Neural cell (in vitro differentiated cells): ENCODE measurements around the gene CYSRT1. TPM values are rescaled to one million over a fixed set of nuclear protein-coding genes. Genes with fewer than 3 reads are reported as not detected.

ENCODE experiments used
- H2AFZ ChIP-seq: fragments of 200-600, 300-800 bp; sonication (generic), shearing (Covaris generic); 2 replicates; pipeline ENCODE4 v1.6.0; 2014; ENCODE audit warnings: low read depth, mild to moderate bottlenecking, antibody characterized with exemption, low read length, moderate library complexity
- H3F3A ChIP-seq: fragments of 200-600 bp; shearing (Covaris generic); 2 replicates; pipeline ENCODE4 v1.6.1; 2016; ENCODE audit warnings: mild to moderate bottlenecking, moderate library complexity, mixed read lengths, antibody characterized with exemption, low read length; ENCODE audit not compliant: insufficient read depth, poor library complexity, severe bottlenecking
- H3K27ac ChIP-seq: fragments of 200-600, 300-800 bp; sonication (generic), shearing (Covaris generic); 2 replicates; pipeline ENCODE4 v1.5.1; 2014; ENCODE audit warnings: mild to moderate bottlenecking, low read length, moderate library complexity
- H3K27me3 ChIP-seq: fragments of 300-800, 200-600 bp; sonication (generic), shearing (Covaris generic); 2 replicates; pipeline ENCODE4 v1.6.0; 2014; ENCODE audit warnings: mild to moderate bottlenecking, low read depth, low read length, moderate library complexity; ENCODE audit not compliant: insufficient read depth
- H3K36me3 ChIP-seq: fragments of 300-800, 200-600 bp; sonication (generic), shearing (Covaris generic); 2 replicates; pipeline ENCODE4 v1.5.1; 2014; ENCODE audit warnings: mild to moderate bottlenecking, antibody characterized with exemption, low read length, moderate library complexity; ENCODE audit not compliant: insufficient read depth
- H3K4me2 ChIP-seq: fragments of 300-800, 200-600 bp; sonication (generic), shearing (Covaris generic); 2 replicates; pipeline ENCODE4 v1.6.0; 2014; ENCODE audit warnings: mild to moderate bottlenecking, low read length
- H3K4me3 ChIP-seq: fragments of 300-800, 200-600 bp; sonication (generic), shearing (Covaris generic); 2 replicates; pipeline ENCODE4 v1.5.1; 2014; ENCODE audit warnings: mild to moderate bottlenecking, low read length, moderate library complexity
- H3K79me2 ChIP-seq: fragments of 200-600 bp; shearing (Covaris generic); replicated peaks from 2 replicates; pipeline ENCODE4 v1.6.0; 2014; ENCODE audit warnings: mild to moderate bottlenecking, low read length, moderate library complexity; ENCODE audit not compliant: insufficient read depth
- H3K9ac ChIP-seq: fragments of 300-800, 200-600 bp; sonication (generic), shearing (Covaris generic); 2 replicates; pipeline ENCODE4 v1.6.1; 2016; ENCODE audit warnings: mild to moderate bottlenecking, low read length, mixed read lengths
- H3K9me2 ChIP-seq: fragments of 200-600 bp; shearing (Covaris generic); 2 replicates; pipeline ENCODE4 v1.6.1; 2016; ENCODE audit warnings: mild to moderate bottlenecking, low read length, mixed read lengths; ENCODE audit not compliant: insufficient read depth
- H3K9me3 ChIP-seq: fragments of 200-600, 300-800 bp; sonication (generic), shearing (Covaris generic); 2 replicates; pipeline ENCODE4 v1.6.1; 2016; ENCODE audit warnings: mild to moderate bottlenecking, mixed run types, low read length, moderate library complexity, mixed read lengths
- H4K20me1 ChIP-seq: fragments of 200-600 bp; shearing (Covaris generic); 2 replicates; pipeline ENCODE4 v1.6.1; 2016; ENCODE audit warnings: mild to moderate bottlenecking, mixed run types; ENCODE audit not compliant: insufficient read depth
- EP300 ChIP-seq: fragments of 450-650 bp; conservative IDR thresholded peaks from 2 replicates; pipeline ENCODE4 v1.6.1; 2014; ENCODE audit warnings: antibody characterized with exemption, mild to moderate bottlenecking, moderate library complexity; ENCODE audit not compliant: poor library complexity, severe bottlenecking
- EZH2 ChIP-seq: fragments of 200-600, 300-800 bp; shearing (Covaris generic), sonication (generic); IDR thresholded peaks from 2 replicates; pipeline ENCODE4 v1.6.1; 2014; ENCODE audit warnings: antibody characterized with exemption, low read length, borderline replicate concordance, mild to moderate bottlenecking; ENCODE audit not compliant: insufficient read depth, poor library complexity, severe bottlenecking
- MXI1 ChIP-seq: fragments of 450-650 bp; conservative IDR thresholded peaks from 2 replicates; pipeline ENCODE4 v1.6.1; 2014; ENCODE audit warnings: antibody characterized with exemption, mild to moderate bottlenecking; ENCODE audit not compliant: poor library complexity, severe bottlenecking
- POLR2AphosphoS5 ChIP-seq: IDR thresholded peaks from 2 replicates; pipeline ENCODE4 v1.6.1; 2012
- RAD21 ChIP-seq: fragments of 450-650 bp; conservative IDR thresholded peaks from 2 replicates; pipeline ENCODE4 v1.6.1; 2014; ENCODE audit warnings: antibody characterized with exemption, mild to moderate bottlenecking, moderate library complexity
- SMC3 ChIP-seq: fragments of 450-650 bp; conservative IDR thresholded peaks from 2 replicates; pipeline ENCODE4 v1.6.1; 2014; ENCODE audit warnings: antibody characterized with exemption, mild to moderate bottlenecking, moderate library complexity; ENCODE audit not compliant: poor library complexity
- TAF1 ChIP-seq: IDR thresholded peaks from 2 replicates; pipeline ENCODE4 v1.6.1; 2012; ENCODE audit warnings: low read depth
- polyA plus RNA-seq: library from polyadenylated mRNA; depleted of rRNA; stranded (reverse); fragments of >200 nt; gene quantifications from 2 replicates; pipeline ENCODE4 v1.2.3, GENCODE V29; 2014
- TF ChIP-seq, protein P1 (sequence below): IDR thresholded peaks from 2 replicates; pipeline ENCODE4 v1.6.1; 2012; ENCODE audit warnings: borderline replicate concordance
- TF ChIP-seq, protein P2 (sequence below): fragments of 450-650 bp; IDR thresholded peaks from 2 replicates; pipeline ENCODE4 v1.5.1; 2014; ENCODE audit warnings: antibody characterized with exemption, mild to moderate bottlenecking, moderate library complexity; ENCODE audit not compliant: poor library complexity, severe bottlenecking

CYSRT1 gene
- polyA plus RNA-seq, 1 donor from 2014 or later: 3.3 TPM

DNA sequence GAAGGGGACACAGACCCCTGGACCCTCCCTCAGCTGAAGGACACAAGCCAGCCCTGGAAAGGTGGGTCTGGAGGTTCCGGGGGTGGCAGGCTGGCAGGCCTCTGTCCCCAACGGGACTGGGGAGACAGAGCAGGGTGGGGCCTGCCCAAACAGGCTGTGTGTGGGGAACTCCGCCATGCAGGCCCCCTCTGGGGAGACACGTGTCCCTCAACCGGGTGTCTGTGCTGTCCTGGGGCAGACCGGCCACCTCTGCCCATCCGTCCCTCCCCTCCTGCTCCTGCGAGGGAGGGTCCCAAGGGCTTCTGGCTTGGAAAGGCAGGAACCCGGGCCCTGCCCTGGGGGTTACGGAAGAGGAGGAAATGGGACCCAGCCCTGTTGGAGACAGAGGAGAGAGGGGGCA, 7.1 kb downstream of the CYSRT1 start:
- Histone ChIP-seq H3K9me3 (no peaks in the 10 kb centered on the region), H3K4me3 (no peak overlapping the region), H3K27me3 (no peaks in the 10 kb centered on the region), H3K4me2 (no peak overlapping the region), H3K36me3 (no peaks in the 10 kb centered on the region), H3F3A (no peaks in the 10 kb centered on the region), H3K9me2 (no peaks in the 10 kb centered on the region), H4K20me1 (no peaks in the 10 kb centered on the region), H3K9ac (no peak overlapping the region), H2AFZ (no peak overlapping the region), H3K79me2 (no peaks in the 10 kb centered on the region), H3K27ac (no peak overlapping the region)
- TF ChIP-seq EP300 (no peak), EZH2 (no peak), TAF1 (no peak), MXI1 (no peak), POLR2AphosphoS5 (no peak), SMC3 (no peak)
- TF ChIP-seq, protein P1, sequence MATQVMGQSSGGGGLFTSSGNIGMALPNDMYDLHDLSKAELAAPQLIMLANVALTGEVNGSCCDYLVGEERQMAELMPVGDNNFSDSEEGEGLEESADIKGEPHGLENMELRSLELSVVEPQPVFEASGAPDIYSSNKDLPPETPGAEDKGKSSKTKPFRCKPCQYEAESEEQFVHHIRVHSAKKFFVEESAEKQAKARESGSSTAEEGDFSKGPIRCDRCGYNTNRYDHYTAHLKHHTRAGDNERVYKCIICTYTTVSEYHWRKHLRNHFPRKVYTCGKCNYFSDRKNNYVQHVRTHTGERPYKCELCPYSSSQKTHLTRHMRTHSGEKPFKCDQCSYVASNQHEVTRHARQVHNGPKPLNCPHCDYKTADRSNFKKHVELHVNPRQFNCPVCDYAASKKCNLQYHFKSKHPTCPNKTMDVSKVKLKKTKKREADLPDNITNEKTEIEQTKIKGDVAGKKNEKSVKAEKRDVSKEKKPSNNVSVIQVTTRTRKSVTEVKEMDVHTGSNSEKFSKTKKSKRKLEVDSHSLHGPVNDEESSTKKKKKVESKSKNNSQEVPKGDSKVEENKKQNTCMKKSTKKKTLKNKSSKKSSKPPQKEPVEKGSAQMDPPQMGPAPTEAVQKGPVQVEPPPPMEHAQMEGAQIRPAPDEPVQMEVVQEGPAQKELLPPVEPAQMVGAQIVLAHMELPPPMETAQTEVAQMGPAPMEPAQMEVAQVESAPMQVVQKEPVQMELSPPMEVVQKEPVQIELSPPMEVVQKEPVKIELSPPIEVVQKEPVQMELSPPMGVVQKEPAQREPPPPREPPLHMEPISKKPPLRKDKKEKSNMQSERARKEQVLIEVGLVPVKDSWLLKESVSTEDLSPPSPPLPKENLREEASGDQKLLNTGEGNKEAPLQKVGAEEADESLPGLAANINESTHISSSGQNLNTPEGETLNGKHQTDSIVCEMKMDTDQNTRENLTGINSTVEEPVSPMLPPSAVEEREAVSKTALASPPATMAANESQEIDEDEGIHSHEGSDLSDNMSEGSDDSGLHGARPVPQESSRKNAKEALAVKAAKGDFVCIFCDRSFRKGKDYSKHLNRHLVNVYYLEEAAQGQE: no peak

DNA sequence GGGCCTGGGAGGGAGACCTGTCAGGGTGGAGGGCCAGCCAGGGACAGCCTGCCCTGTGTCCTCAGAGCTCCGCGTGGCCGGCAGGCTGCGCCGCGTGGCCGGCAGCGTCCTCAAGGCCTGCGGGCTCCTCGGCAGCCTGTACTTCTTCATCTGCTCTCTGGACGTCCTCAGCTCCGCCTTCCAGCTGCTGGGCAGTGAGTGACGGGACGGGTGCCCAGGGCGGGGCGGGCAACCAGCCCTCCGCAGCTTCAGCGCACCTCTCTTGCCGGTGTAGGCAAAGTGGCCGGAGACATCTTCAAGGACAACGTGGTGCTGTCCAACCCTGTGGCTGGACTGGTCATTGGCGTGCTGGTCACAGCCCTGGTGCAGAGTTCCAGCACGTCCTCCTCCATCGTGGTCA, 7.5 kb downstream of the CYSRT1 start:
- H2AFZ ChIP-seq: no peak overlapping the region
- H3K9me3 ChIP-seq: no peaks in the 10 kb centered on the region
- no peaks in the 10 kb centered on the region for H3K9me2 ChIP-seq
- H3K27ac ChIP-seq: no peak overlapping the region
- H3K79me2 ChIP-seq: no peaks in the 10 kb centered on the region
- no peaks in the 10 kb centered on the region for H3K36me3 ChIP-seq
- no peak overlapping the region for H3K9ac ChIP-seq
- no peaks in the 10 kb centered on the region for H4K20me1 ChIP-seq
- no peaks in the 10 kb centered on the region for H3K27me3 ChIP-seq
- TF ChIP-seq RAD21: no peak
- TF ChIP-seq, protein P2, sequence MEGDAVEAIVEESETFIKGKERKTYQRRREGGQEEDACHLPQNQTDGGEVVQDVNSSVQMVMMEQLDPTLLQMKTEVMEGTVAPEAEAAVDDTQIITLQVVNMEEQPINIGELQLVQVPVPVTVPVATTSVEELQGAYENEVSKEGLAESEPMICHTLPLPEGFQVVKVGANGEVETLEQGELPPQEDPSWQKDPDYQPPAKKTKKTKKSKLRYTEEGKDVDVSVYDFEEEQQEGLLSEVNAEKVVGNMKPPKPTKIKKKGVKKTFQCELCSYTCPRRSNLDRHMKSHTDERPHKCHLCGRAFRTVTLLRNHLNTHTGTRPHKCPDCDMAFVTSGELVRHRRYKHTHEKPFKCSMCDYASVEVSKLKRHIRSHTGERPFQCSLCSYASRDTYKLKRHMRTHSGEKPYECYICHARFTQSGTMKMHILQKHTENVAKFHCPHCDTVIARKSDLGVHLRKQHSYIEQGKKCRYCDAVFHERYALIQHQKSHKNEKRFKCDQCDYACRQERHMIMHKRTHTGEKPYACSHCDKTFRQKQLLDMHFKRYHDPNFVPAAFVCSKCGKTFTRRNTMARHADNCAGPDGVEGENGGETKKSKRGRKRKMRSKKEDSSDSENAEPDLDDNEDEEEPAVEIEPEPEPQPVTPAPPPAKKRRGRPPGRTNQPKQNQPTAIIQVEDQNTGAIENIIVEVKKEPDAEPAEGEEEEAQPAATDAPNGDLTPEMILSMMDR: no peak
- TF ChIP-seq EP300: no peak
- TF ChIP-seq POLR2AphosphoS5: no peak
- TF ChIP-seq MXI1: no peak
- no peak for TF ChIP-seq EZH2
- no peak for TF ChIP-seq TAF1
- TF ChIP-seq, protein P1: no peak
- TF ChIP-seq SMC3: no peak
- H3F3A ChIP-seq: no peaks in the 10 kb centered on the region
- no peak overlapping the region for H3K4me2 ChIP-seq
- no peak overlapping the region for H3K4me3 ChIP-seq
